DND-41 (cell line): ENCODE data around the gene MGAT5.

Experiments
- ATAC-seq: fragments of 200-7000 bp; cut with Tn5 transposase; 3 replicates; pipeline ENCODE4 v1.9.1; 2021; ENCODE audit warnings: low read depth; ENCODE audit not compliant: insufficient read depth
- DNase-seq: peaks from one replicate; pipeline ENCODE4 v3.0.0-alpha.2; 2020
- H2AFZ ChIP-seq: 2 replicates; pipeline ENCODE4 v1.6.0; 2012; ENCODE audit warnings: low read depth, low read length
- H3K27ac ChIP-seq: 2 replicates; pipeline ENCODE4 v1.5.1; 2012; ENCODE audit warnings: low read length, inconsistent platforms
- H3K27me3 ChIP-seq: fragments of 200-600 bp; sonication (generic); 2 replicates; pipeline ENCODE4 v1.6.0; 2012; ENCODE audit warnings: low read length, mild to moderate bottlenecking, inconsistent platforms; ENCODE audit not compliant: insufficient read depth, poor library complexity
- H3K36me3 ChIP-seq: 2 replicates; pipeline ENCODE4 v1.5.1; 2012; ENCODE audit warnings: low read length, inconsistent platforms; ENCODE audit not compliant: insufficient read depth
- H3K4me1 ChIP-seq: 2 replicates; pipeline ENCODE4 v1.5.1; 2012; ENCODE audit warnings: mild to moderate bottlenecking, low read length; ENCODE audit not compliant: insufficient read depth
- H3K4me2 ChIP-seq: 2 replicates; pipeline ENCODE4 v1.6.0; 2012; ENCODE audit warnings: mild to moderate bottlenecking, moderate library complexity, low read length, inconsistent platforms; ENCODE audit not compliant: insufficient read depth
- H3K4me3 ChIP-seq, 2 experiments: fragments of 200-600 bp in 1 of 2; shearing (Covaris generic) in 1 of 2; 2 replicates each; pipeline ENCODE4 v1.5.1; 2012 to 2016; ENCODE audit warnings: inconsistent platforms in 2 of 2, low read length in 2 of 2, mild to moderate bottlenecking in 2 of 2, low read depth in 1 of 2, moderate library complexity in 1 of 2
- H3K79me2 ChIP-seq: 2 replicates; pipeline ENCODE4 v1.6.0; 2012; ENCODE audit warnings: low read length, inconsistent platforms; ENCODE audit not compliant: insufficient read depth
- H3K9ac ChIP-seq: 2 replicates; pipeline ENCODE4 v1.6.0; 2012; ENCODE audit warnings: low read depth, mild to moderate bottlenecking, inconsistent platforms, low read length, moderate library complexity
- H3K9me3 ChIP-seq: 2 replicates; pipeline ENCODE4 v1.5.1; 2012; ENCODE audit warnings: low read length, moderate library complexity, mild to moderate bottlenecking, inconsistent platforms; ENCODE audit not compliant: insufficient read depth, severe bottlenecking
- H4K20me1 ChIP-seq: 2 replicates; pipeline ENCODE4 v1.6.0; 2012; ENCODE audit warnings: low read length; ENCODE audit not compliant: insufficient read depth
- CTCF ChIP-seq: IDR thresholded peaks from 2 replicates; pipeline ENCODE4 v1.5.1; 2012; ENCODE audit warnings: borderline replicate concordance, low read length, moderate library complexity, mild to moderate bottlenecking; ENCODE audit not compliant: poor library complexity, severe bottlenecking; ENCODE audit errors: extremely low read depth
- EZH2 ChIP-seq: IDR thresholded peaks from 3 replicates; pipeline ENCODE4 v1.6.1; 2012; ENCODE audit warnings: borderline replicate concordance, low read depth, mild to moderate bottlenecking, moderate library complexity, low read length, inconsistent platforms; ENCODE audit not compliant: severe bottlenecking

Gene MGAT5

GRCh38 chr2:134231301-134231964 is 22.4 kb upstream of the MGAT5 start:
- H3K4me1 ChIP-seq = peaks cover 50% of the 10 kb centered on the region
- H3K4me3 ChIP-seq = no peak overlapping the region

DNA sequence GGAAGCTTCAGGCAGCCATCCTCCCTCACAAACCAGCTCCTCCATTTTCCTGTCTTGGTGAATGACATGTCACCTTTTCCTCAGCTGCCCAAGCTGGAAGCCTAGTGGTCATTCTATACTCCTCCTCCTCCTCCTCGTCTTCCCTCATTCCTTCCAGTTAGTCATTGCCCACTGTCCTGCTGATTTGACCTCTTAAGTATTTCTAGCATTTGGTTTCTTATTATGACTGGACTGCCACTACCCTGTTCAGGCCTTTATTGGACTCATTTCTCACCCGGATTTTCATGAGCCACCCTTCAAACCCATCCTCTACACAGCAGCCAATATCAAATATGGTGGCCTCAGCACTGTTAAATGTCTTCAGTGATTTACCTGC is 21.9 kb upstream of the MGAT5 start:
- H3K4me1 ChIP-seq = peaks cover 50% of the 10 kb centered on the region
- H3K4me3 ChIP-seq = no peak overlapping the region
- peaks cover 2% of the 10 kb centered on the region for H3K9me3 ChIP-seq
- ATAC-seq (no peak), DNase-seq (no peak)
- peaks cover 78% of the 10 kb centered on the region for H3K79me2 ChIP-seq
- H3K4me2 ChIP-seq = peak overlapping the region; percentile 47
- no peak overlapping the region for H2AFZ ChIP-seq
- H3K27me3 ChIP-seq = no peaks in the 10 kb centered on the region
- H4K20me1 ChIP-seq = peaks cover 16% of the 10 kb centered on the region; the same call in 1 of the 2 replicates
- no peaks in the 10 kb centered on the region for H3K36me3 ChIP-seq
- no peak for TF ChIP-seq CTCF
- no peak for TF ChIP-seq EZH2
- peak overlapping the region; percentile 82 for H3K27ac ChIP-seq
- H3K9ac ChIP-seq = no peak overlapping the region

More at GRCh38 chr2:134231301-134231964, 22.4 kb upstream of the MGAT5 start:
- no peak overlapping the region for H3K9ac ChIP-seq
- DNase-seq = no peak
- H3K9me3 ChIP-seq = peaks cover 2% of the 10 kb centered on the region
- no peak for ATAC-seq
- H2AFZ ChIP-seq = no peak overlapping the region
- H3K79me2 ChIP-seq = peaks cover 78% of the 10 kb centered on the region
- peaks cover 11% of the 10 kb centered on the region; the same call in 1 of the 2 replicates for H4K20me1 ChIP-seq
- H3K27me3 ChIP-seq = no peaks in the 10 kb centered on the region
- peak overlapping the region; percentile 82 for H3K27ac ChIP-seq
- TF ChIP-seq CTCF (no peak), EZH2 (no peak)
- H3K4me2 ChIP-seq = peak overlapping the region; percentile 47; the same call in 1 of the 2 replicates
- no peaks in the 10 kb centered on the region for H3K36me3 ChIP-seq

DNA sequence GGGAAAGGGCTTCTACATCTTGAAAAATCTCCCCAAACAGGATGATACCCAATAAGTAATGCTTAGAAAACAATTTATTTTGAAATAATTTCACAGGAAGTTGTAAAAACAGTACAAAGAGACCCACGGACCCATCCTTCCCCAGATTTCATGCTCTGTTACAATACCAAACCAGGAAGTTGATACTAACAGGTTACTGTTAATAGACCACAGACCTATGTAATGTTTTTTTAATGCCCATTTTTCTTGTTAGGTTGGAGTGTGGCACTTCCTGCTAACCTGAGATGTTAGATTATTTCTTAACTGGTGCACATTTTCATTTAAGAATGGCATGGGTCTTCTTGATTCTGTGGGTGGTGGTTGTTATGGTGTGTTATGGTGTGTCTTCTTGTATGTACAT is 21.4 kb upstream of the MGAT5 start:
- no peak overlapping the region for H3K4me3 ChIP-seq
- no peaks in the 10 kb centered on the region for H3K36me3 ChIP-seq
- TF ChIP-seq EZH2 = no peak
- TF ChIP-seq CTCF = no peak
- H3K4me2 ChIP-seq = peak overlapping the region; percentile 47
- no peaks in the 10 kb centered on the region for H3K27me3 ChIP-seq
- H4K20me1 ChIP-seq = peaks cover 18% of the 10 kb centered on the region; the same call in 1 of the 2 replicates
- peaks cover 50% of the 10 kb centered on the region for H3K4me1 ChIP-seq
- peak overlapping the region; percentile 82 for H3K27ac ChIP-seq
- peaks cover 77% of the 10 kb centered on the region for H3K79me2 ChIP-seq
- H2AFZ ChIP-seq = no peak overlapping the region
- DNase-seq (peak; percentile 39), ATAC-seq (peak; percentile 64)
- peaks cover 2% of the 10 kb centered on the region for H3K9me3 ChIP-seq
- peak overlapping the region; percentile 6; the same call in 1 of the 2 replicates for H3K9ac ChIP-seq
